Epithelial cell of prostate (primary cell): Measurements from ENCODE around the gene NDOR1.

ENCODE experiments used
- DNase-seq: peaks from one replicate; pipeline ENCODE4 v3.0.0-alpha.2; 2011; ENCODE audit warnings: low read depth, low spot score
- H3K27ac ChIP-seq: fragments of 450-650 bp; 2 replicates; pipeline ENCODE4 v1.5.1; 2017; ENCODE audit warnings: mild to moderate bottlenecking

Gene NDOR1

GRCh38 chr9:137205126-137206069, at the start of gene NDOR1, which contains the start of gene TMEM203:
TSS of gene NDOR1 (plus strand) at chr9:137205700. CDS start at chr9:137205778, 78 bp downstream.
TSS of gene TMEM203 (minus strand) at chr9:137205648. CDS start at chr9:137205414, 234 bp downstream.
- H3K27ac ChIP-seq, result peak within 1 kb of the TSS; percentile 57
- peak; percentile 36 for DNase-seq

GRCh38 chr9:137156567-137157375, 48.7 kb upstream of the NDOR1 start:
- H3K27ac ChIP-seq, result no peak overlapping the region
- no peak for DNase-seq

GRCh38 chr9:137157618-137158415, 47.7 kb upstream of the NDOR1 start:
- no peak for DNase-seq
- H3K27ac ChIP-seq, result no peak overlapping the region

GRCh38 chr9:137158625-137159024, 46.9 kb upstream of the NDOR1 start:
- DNase-seq, result no peak

GRCh38 chr9:137159105-137160053, 46.1 kb upstream of the NDOR1 start:
- DNase-seq, result no peak
- H3K27ac ChIP-seq, result no peak overlapping the region

More at GRCh38 chr9:137158625-137159024, 46.9 kb upstream of the NDOR1 start:
- H3K27ac ChIP-seq, result no peak overlapping the region

- no peak overlapping the region for H3K27ac ChIP-seq
- DNase-seq, result no peak
Observed at GRCh38 chr9:137160054-137160425, 45.5 kb upstream of the NDOR1 start.

GRCh38 chr9:137160716-137161557, 44.6 kb upstream of the NDOR1 start:
- no peak for DNase-seq
- H3K27ac ChIP-seq, result no peak overlapping the region

- no peak overlapping the region for H3K27ac ChIP-seq
- no peak for DNase-seq
Observed at GRCh38 chr9:137161558-137162486, 43.7 kb upstream of the NDOR1 start.

GRCh38 chr9:137162505-137163364, 42.8 kb upstream of the NDOR1 start:
- DNase-seq, result no peak

GRCh38 chr9:137163365-137163715, 42.2 kb upstream of the NDOR1 start:
- no peak overlapping the region for H3K27ac ChIP-seq
- no peak for DNase-seq

More at GRCh38 chr9:137162505-137163364, 42.8 kb upstream of the NDOR1 start:
- H3K27ac ChIP-seq, result no peak overlapping the region

- no peak for DNase-seq
- no peak overlapping the region for H3K27ac ChIP-seq
Observed at GRCh38 chr9:137163805-137164204, 41.7 kb upstream of the NDOR1 start.

- DNase-seq, result no peak
- H3K27ac ChIP-seq, result no peak overlapping the region
Observed at GRCh38 chr9:137164370-137165249, 40.9 kb upstream of the NDOR1 start.

GRCh38 chr9:137165250-137165836, 40.2 kb upstream of the NDOR1 start:
- DNase-seq, result no peak
- H3K27ac ChIP-seq, result no peak overlapping the region

GRCh38 chr9:137166380-137167229, 38.9 kb upstream of the NDOR1 start:
- DNase-seq, result no peak

More at GRCh38 chr9:137166380-137167229, 38.9 kb upstream of the NDOR1 start:
- no peak overlapping the region for H3K27ac ChIP-seq
